Measurements from ENCODE around the gene AK4. TPM values are rescaled to one million over a fixed set of nuclear protein-coding genes. Genes with fewer than 3 reads are reported as not detected.

AK4 gene
- total RNA-seq, 1 experiment from 2014 or later, result 17.6 TPM

DNA sequence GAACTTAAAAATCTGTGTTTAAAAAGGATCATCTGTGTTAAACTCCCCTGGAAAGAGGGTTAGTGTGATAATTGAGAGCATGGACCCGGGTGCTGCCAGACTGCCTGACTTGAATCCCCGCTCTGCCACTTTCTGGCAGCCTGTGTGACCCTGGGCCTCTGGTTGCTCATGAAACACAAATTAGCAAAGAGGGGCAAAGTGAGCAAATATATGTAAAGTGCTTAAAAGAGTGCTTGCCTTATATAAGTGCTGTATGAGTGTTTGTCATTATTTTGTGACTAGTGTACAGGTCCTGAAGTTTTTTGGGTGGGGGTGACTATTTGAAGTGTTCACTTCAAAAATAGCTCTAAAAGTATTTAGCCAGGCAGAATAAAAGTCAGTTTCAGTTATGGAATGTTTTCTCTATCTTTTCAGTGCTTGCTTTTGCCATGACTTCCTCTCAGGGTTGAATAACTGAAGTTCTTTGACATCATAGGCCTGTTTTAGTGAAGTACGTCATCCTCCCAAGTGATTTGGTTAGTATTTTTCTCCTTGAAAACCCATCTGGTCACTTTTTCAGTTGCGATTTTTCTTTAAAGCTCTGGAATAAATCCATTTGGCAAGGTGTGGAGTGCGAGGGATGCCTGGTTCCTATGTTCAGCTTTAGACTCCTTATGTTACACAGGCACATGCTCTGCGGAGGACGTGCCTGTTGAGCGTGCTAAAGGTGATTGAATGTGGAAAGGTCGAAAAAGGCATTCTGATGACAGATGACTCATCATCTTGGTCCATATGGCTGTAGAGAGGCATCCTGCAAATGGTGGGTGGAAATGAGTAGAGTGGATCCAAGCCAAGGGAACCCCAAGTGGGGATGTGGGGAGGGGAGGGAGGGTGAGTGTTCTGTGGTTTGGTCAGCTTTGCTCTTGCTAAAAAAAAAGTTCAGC, 47.8 kb downstream of the AK4 start:
- peaks cover 4% of the 10 kb centered on the region; the same call in 1 of the 2 replicates for H3K36me3 ChIP-seq (ENCODE audit: low read depth)

DNA sequence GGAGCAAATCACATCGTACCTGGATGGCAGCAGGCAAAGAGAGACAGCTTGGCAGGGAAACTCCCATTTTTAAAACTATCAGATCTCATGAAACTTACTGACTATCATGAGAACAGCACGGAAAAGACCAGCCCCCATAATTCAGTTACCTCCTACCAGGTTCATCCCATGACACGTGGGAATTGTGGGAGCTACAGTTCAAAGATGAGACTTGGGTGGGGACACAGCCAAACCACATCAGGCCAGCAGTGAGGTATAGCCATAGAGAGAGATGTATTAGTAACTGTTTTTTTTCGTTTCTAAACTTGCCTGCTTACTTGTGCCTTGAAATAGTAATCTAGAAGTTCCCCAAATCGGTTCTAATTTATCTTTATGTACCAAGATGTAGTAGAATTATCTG, 48.9 kb downstream of the AK4 start:
- Histone ChIP-seq H3K27me3 (ENCODE audit: insufficient read depth, low read depth) (no peaks in the 10 kb centered on the region), H3K4me1 (replicated peaks; ENCODE audit: insufficient read depth) (no peaks in the 10 kb centered on the region), H3K27ac (no peak overlapping the region), H3K79me2 (ENCODE audit: low read depth) (no peaks in the 10 kb centered on the region), H3K9me3 (ENCODE audit: insufficient read depth, low read depth) (no peaks in the 10 kb centered on the region), H2AFZ (no peak overlapping the region), H3F3A (ENCODE audit: insufficient read depth, low read depth) (no peaks in the 10 kb centered on the region), H3K9me2 (ENCODE audit: insufficient read depth) (no peaks in the 10 kb centered on the region), H3K4me3 (no peak overlapping the region), H3K4me2 (no peak overlapping the region), H3K36me3 (ENCODE audit: low read depth) (peaks cover 4% of the 10 kb centered on the region; the same call in 1 of the 2 replicates), H4K20me1 (ENCODE audit: insufficient read depth) (no peaks in the 10 kb centered on the region)
- no peak for TF ChIP-seq EZH2 (IDR thresholded peaks at IDR 0.05; ENCODE audit: low read depth)
- TF ChIP-seq, protein P1, sequence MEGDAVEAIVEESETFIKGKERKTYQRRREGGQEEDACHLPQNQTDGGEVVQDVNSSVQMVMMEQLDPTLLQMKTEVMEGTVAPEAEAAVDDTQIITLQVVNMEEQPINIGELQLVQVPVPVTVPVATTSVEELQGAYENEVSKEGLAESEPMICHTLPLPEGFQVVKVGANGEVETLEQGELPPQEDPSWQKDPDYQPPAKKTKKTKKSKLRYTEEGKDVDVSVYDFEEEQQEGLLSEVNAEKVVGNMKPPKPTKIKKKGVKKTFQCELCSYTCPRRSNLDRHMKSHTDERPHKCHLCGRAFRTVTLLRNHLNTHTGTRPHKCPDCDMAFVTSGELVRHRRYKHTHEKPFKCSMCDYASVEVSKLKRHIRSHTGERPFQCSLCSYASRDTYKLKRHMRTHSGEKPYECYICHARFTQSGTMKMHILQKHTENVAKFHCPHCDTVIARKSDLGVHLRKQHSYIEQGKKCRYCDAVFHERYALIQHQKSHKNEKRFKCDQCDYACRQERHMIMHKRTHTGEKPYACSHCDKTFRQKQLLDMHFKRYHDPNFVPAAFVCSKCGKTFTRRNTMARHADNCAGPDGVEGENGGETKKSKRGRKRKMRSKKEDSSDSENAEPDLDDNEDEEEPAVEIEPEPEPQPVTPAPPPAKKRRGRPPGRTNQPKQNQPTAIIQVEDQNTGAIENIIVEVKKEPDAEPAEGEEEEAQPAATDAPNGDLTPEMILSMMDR (conservative IDR thresholded peaks at IDR 0.05), result no peak
- POLR2A ChIA-PET (ENCODE audit: unreplicated experiment), result no interaction called here
- intact Hi-C loops (cut with micrococcal nuclease; ENCODE audit: unreplicated experiment), result no loop called here
- no TSS peak for BruUV-seq (replicated peaks)
- CTCF ChIA-PET, result no interaction called here
- DNase-seq, result no peak

More for the DNA sequence above, 47.8 kb downstream of the AK4 start:
- H3K27me3 ChIP-seq (ENCODE audit: insufficient read depth, low read depth), result no peaks in the 10 kb centered on the region
- ChIA-PET CTCF (no interaction called here), POLR2A (ENCODE audit: unreplicated experiment) (no interaction called here)
- H3K9me3 ChIP-seq (ENCODE audit: insufficient read depth, low read depth), result no peaks in the 10 kb centered on the region
- no peak overlapping the region for H3K4me3 ChIP-seq
- BruUV-seq (replicated peaks), result no TSS peak
- no peak for TF ChIP-seq EZH2 (IDR thresholded peaks at IDR 0.05; ENCODE audit: low read depth)
- TF ChIP-seq, protein P1 (conservative IDR thresholded peaks at IDR 0.05), result no peak
- no peak overlapping the region for H3K27ac ChIP-seq
- no peak for DNase-seq
- H3F3A ChIP-seq (ENCODE audit: insufficient read depth, low read depth), result no peaks in the 10 kb centered on the region
- no peaks in the 10 kb centered on the region; the same call in 1 of the 2 replicates for H4K20me1 ChIP-seq (ENCODE audit: insufficient read depth)
- H3K9me2 ChIP-seq (ENCODE audit: insufficient read depth), result no peaks in the 10 kb centered on the region
- H3K4me1 ChIP-seq (replicated peaks; ENCODE audit: insufficient read depth), result no peaks in the 10 kb centered on the region
- intact Hi-C loops (cut with micrococcal nuclease; ENCODE audit: unreplicated experiment), result no loop called here
- H3K4me2 ChIP-seq, result no peak overlapping the region
- H3K79me2 ChIP-seq (ENCODE audit: low read depth), result no peaks in the 10 kb centered on the region
- H2AFZ ChIP-seq, result no peak overlapping the region

DNA sequence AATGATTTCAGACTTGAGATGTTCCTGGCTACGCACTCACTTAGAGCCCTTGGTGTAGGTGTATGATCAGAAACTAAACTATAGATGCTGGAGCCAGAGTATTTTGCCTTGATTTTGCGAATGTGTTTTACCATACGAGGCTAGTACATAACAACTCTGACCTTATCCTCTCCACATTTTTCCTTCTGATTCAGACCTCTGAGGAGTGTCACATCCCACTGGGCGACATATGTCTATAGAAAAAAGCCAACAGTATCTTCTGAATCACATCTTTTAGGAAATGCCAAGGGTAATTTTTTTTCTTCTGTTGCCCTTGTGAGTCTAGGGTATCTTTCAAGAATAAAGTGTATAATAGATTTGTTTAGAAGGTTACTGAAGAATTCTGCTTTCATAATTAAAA, 49.6 kb downstream of the AK4 start:
- H4K20me1 ChIP-seq (ENCODE audit: insufficient read depth), result no peaks in the 10 kb centered on the region
- H3K4me3 ChIP-seq, result no peak overlapping the region
- peaks cover 4% of the 10 kb centered on the region; the same call in 1 of the 2 replicates for H3K36me3 ChIP-seq (ENCODE audit: low read depth)
- DNase-seq, result no peak
- intact Hi-C loops (cut with micrococcal nuclease; ENCODE audit: unreplicated experiment), result no loop called here
- ChIA-PET POLR2A (ENCODE audit: unreplicated experiment) (no interaction called here), CTCF (no interaction called here)
- H3K9me2 ChIP-seq (ENCODE audit: insufficient read depth), result no peaks in the 10 kb centered on the region
- TF ChIP-seq EZH2 (IDR thresholded peaks at IDR 0.05; ENCODE audit: low read depth), result no peak
- TF ChIP-seq, protein P1 (conservative IDR thresholded peaks at IDR 0.05), result no peak
- no peaks in the 10 kb centered on the region for H3K79me2 ChIP-seq (ENCODE audit: low read depth)
- no peak overlapping the region for H3K4me2 ChIP-seq
- BruUV-seq (replicated peaks), result no TSS peak
- H3K27ac ChIP-seq, result no peak overlapping the region
- no peaks in the 10 kb centered on the region for H3F3A ChIP-seq (ENCODE audit: insufficient read depth, low read depth)
- no peaks in the 10 kb centered on the region for H3K4me1 ChIP-seq (replicated peaks; ENCODE audit: insufficient read depth)
- no peak overlapping the region for H2AFZ ChIP-seq
- H3K9me3 ChIP-seq (ENCODE audit: insufficient read depth, low read depth), result no peaks in the 10 kb centered on the region
- no peaks in the 10 kb centered on the region for H3K27me3 ChIP-seq (ENCODE audit: insufficient read depth, low read depth)

Measured in PC-9 (cell line).